Measurements from ENCODE around the gene CFAP299. TPM values are rescaled to one million over a fixed set of nuclear protein-coding genes. Genes with fewer than 3 reads are reported as not detected.

CFAP299 gene
- total RNA-seq, 1 experiment from 2014 or later: not detected

DNA sequence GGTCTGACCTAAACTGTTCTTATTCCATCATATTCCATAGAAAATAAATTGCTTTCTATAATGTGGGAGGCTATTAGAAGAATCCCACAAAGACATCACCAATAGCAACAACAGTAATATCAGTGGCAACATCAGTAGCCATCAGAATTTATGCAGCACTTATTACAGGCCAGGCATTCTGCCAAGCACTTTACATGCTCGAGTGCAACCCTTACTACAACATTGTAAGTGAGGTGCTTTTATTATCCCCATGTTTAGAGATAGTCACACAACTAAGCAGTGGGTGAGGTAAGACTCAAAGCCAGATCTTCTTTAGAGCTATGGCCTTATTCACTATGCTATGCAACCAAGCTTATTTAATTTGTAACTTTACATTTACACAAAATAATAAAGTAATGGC, 377.9 kb downstream of the CFAP299 start:
- Histone ChIP-seq H3K27ac (ENCODE audit: low read depth, low read length, poor library complexity, severe bottlenecking) (no peak overlapping the region), H3K4me3 (ENCODE audit: low read depth, low read length, poor library complexity, severe bottlenecking) (no peak overlapping the region), H3K4me1 (ENCODE audit: insufficient read depth, low read length, poor library complexity, severe bottlenecking) (no peaks in the 10 kb centered on the region), H3K27me3 (replicated peaks; ENCODE audit: insufficient read depth, low read depth, low read length, poor library complexity) (no peaks in the 10 kb centered on the region), H3K36me3 (ENCODE audit: insufficient read depth, low read length, poor library complexity, severe bottlenecking) (no peaks in the 10 kb centered on the region), H3K9me3 (ENCODE audit: low read depth, low read length, poor library complexity, severe bottlenecking) (no peaks in the 10 kb centered on the region)
- ChIA-PET POLR2A (ENCODE audit: low non-redundant PET) (no interaction called here), CTCF (no interaction called here)
- BruUV-seq (replicated peaks): no TSS peak
- no peak for DNase-seq (ENCODE audit: low spot score)
- no peak for TF ChIP-seq EZH2 (IDR thresholded peaks at IDR 0.05; ENCODE audit: borderline replicate concordance, low read depth, low read length, poor library complexity, severe bottlenecking)
- TF ChIP-seq, protein P1, sequence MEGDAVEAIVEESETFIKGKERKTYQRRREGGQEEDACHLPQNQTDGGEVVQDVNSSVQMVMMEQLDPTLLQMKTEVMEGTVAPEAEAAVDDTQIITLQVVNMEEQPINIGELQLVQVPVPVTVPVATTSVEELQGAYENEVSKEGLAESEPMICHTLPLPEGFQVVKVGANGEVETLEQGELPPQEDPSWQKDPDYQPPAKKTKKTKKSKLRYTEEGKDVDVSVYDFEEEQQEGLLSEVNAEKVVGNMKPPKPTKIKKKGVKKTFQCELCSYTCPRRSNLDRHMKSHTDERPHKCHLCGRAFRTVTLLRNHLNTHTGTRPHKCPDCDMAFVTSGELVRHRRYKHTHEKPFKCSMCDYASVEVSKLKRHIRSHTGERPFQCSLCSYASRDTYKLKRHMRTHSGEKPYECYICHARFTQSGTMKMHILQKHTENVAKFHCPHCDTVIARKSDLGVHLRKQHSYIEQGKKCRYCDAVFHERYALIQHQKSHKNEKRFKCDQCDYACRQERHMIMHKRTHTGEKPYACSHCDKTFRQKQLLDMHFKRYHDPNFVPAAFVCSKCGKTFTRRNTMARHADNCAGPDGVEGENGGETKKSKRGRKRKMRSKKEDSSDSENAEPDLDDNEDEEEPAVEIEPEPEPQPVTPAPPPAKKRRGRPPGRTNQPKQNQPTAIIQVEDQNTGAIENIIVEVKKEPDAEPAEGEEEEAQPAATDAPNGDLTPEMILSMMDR (conservative IDR thresholded peaks at IDR 0.05; ENCODE audit: low read depth, low read length): no peak
- intact Hi-C loops (cut with micrococcal nuclease; ENCODE audit: unreplicated experiment): no loop called here

DNA sequence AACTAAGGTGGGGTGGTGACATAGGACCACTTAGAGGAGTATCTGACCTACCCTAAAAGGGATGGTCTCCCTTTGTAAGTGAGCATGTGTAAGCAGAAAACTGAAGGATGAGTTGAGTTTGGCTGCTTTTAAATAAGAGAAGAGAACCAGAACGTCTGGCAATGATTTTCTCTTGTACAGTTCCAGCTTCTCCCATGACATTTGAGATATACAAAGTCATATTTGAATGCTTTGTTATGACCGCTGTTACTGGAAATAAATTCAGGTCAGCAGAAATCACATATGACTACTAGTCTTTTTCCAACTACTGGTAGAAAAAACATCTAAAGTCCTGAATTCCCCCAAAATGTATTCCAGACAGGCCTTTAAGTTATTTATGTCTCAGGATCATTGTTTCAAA, 381.7 kb downstream of the CFAP299 start:
- no peak overlapping the region for H3K27ac ChIP-seq (ENCODE audit: low read depth, low read length, poor library complexity, severe bottlenecking)
- POLR2A ChIA-PET (ENCODE audit: low non-redundant PET): no interaction called here
- H3K4me3 ChIP-seq (ENCODE audit: low read depth, low read length, poor library complexity, severe bottlenecking): no peak overlapping the region
- DNase-seq (ENCODE audit: low spot score): no peak
- intact Hi-C loops (cut with micrococcal nuclease; ENCODE audit: unreplicated experiment): no loop called here
- no TSS peak for BruUV-seq (replicated peaks)
- H3K27me3 ChIP-seq (replicated peaks; ENCODE audit: insufficient read depth, low read depth, low read length, poor library complexity): no peaks in the 10 kb centered on the region
- no peaks in the 10 kb centered on the region for H3K36me3 ChIP-seq (ENCODE audit: insufficient read depth, low read length, poor library complexity, severe bottlenecking)
- no peaks in the 10 kb centered on the region for H3K9me3 ChIP-seq (ENCODE audit: low read depth, low read length, poor library complexity, severe bottlenecking)
- CTCF ChIA-PET: no interaction called here
- no peaks in the 10 kb centered on the region for H3K4me1 ChIP-seq (ENCODE audit: insufficient read depth, low read length, poor library complexity, severe bottlenecking)
- TF ChIP-seq, protein P1 (conservative IDR thresholded peaks at IDR 0.05; ENCODE audit: low read depth, low read length): no peak
- no peak for TF ChIP-seq EZH2 (IDR thresholded peaks at IDR 0.05; ENCODE audit: borderline replicate concordance, low read depth, low read length, poor library complexity, severe bottlenecking)

DNA sequence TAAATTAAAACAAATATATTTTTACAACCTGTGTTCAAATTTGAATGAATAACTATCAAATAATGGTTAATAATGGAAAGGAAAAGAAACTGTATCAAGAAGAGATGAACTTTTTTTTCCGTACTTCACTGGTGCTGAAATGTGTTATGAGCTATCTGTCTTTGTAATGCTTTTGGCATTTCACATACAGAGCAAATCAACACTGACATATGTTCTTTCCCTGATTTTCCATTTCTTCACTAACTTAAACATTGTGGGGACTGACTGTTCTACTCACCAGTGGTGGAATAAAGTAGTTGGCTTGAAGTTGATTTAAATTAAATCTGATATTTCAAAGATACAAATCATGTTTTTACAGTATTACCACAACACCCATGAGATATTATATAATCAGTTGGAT, 390.9 kb downstream of the CFAP299 start:
- intact Hi-C loops (cut with micrococcal nuclease; ENCODE audit: unreplicated experiment): no loop called here

More for the DNA sequence above, 390.9 kb downstream of the CFAP299 start:
- Histone ChIP-seq H3K27me3 (replicated peaks; ENCODE audit: insufficient read depth, low read depth, low read length, poor library complexity) (no peaks in the 10 kb centered on the region), H3K4me1 (ENCODE audit: insufficient read depth, low read length, poor library complexity, severe bottlenecking) (no peaks in the 10 kb centered on the region), H3K9me3 (ENCODE audit: low read depth, low read length, poor library complexity, severe bottlenecking) (no peaks in the 10 kb centered on the region), H3K4me3 (ENCODE audit: low read depth, low read length, poor library complexity, severe bottlenecking) (no peak overlapping the region), H3K27ac (ENCODE audit: low read depth, low read length, poor library complexity, severe bottlenecking) (no peak overlapping the region), H3K36me3 (ENCODE audit: insufficient read depth, low read length, poor library complexity, severe bottlenecking) (no peaks in the 10 kb centered on the region)
- ChIA-PET CTCF (no interaction called here), POLR2A (ENCODE audit: low non-redundant PET) (no interaction called here)
- BruUV-seq (replicated peaks): no TSS peak
- TF ChIP-seq EZH2 (IDR thresholded peaks at IDR 0.05; ENCODE audit: borderline replicate concordance, low read depth, low read length, poor library complexity, severe bottlenecking): no peak
- TF ChIP-seq, protein P1 (conservative IDR thresholded peaks at IDR 0.05; ENCODE audit: low read depth, low read length): no peak
- no peak for DNase-seq (ENCODE audit: low spot score)
